Sigmoid colon (tissue), 7 donors: ENCODE measurements around the gene METTL24. TPM values are rescaled to one million over a fixed set of nuclear protein-coding genes. Genes with fewer than 3 reads are reported as not detected.
"Not testable (repeated sequence)": the region's sequence is repeated elsewhere in the genome, so short reads cannot be mapped to it uniquely, and the experiment has no call there.

Experiments used
- DNase-seq: peaks from one replicate; pipeline ENCODE4 v3.0.0-alpha.2; 2019
- H3K27ac ChIP-seq, 4 donors: fragments of 200-600 bp; sonication (generic); one replicate each; pipeline ENCODE4 v1.5.1; 2016 to 2019; ENCODE audit warnings: mild to moderate bottlenecking in 1 of 4
- H3K27me3 ChIP-seq, 3 donors: fragments of 200-600 bp; sonication (generic); one replicate each; pipeline ENCODE4 v1.5.1; 2019; ENCODE audit warnings: mild to moderate bottlenecking in 1 of 3
- H3K36me3 ChIP-seq, 4 donors: fragments of 200-600 bp; sonication (generic); one replicate each; pipeline ENCODE4 v1.5.1; 2016 to 2019
- H3K4me1 ChIP-seq, 4 donors: fragments of 200-600 bp; sonication (generic); one replicate each; pipeline ENCODE4 v1.5.1; 2017 to 2019
- H3K4me3 ChIP-seq, 4 donors: fragments of 200-600 bp; sonication (generic); one replicate each; pipeline ENCODE4 v1.5.1; 2017 to 2019; ENCODE audit warnings: mild to moderate bottlenecking in 2 of 4, moderate library complexity in 1 of 4
- H3K9me3 ChIP-seq, 4 donors: fragments of 200-600 bp in 3 of 4; sonication (generic) in 3 of 4; one replicate each; pipeline versions ENCODE4 v1.5.1 to v1.6.1; 2013 to 2019
- CTCF ChIP-seq, 4 experiments: fragments of 450-650 bp in 3 of 4; fragments of 200-600 bp in 1 of 4; IDR thresholded peaks; one replicate each; pipeline ENCODE4 v1.5.1; 2016 to 2019; ENCODE audit warnings: antibody characterized with exemption in 4 of 4, mild to moderate bottlenecking in 3 of 4, moderate library complexity in 2 of 4
- EP300 ChIP-seq, 4 donors: sonication (generic); formaldehyde crosslinking; IDR thresholded peaks; one replicate each; pipeline ENCODE4 v1.6.1; 2017; ENCODE audit warnings: antibody characterized with exemption in 4 of 4
- POLR2A ChIP-seq, 2 donors: fragments of 450-650 bp; IDR thresholded peaks; one replicate each; pipeline ENCODE4 v1.6.1; 2016; ENCODE audit warnings: antibody characterized with exemption in 2 of 2, mild to moderate bottlenecking in 2 of 2, moderate library complexity in 2 of 2
- POLR2AphosphoS5 ChIP-seq, 4 donors: sonication (generic); formaldehyde crosslinking; IDR thresholded peaks; one replicate each; pipeline ENCODE4 v1.6.1; 2017; ENCODE audit warnings: antibody characterized with exemption in 4 of 4
- WGBS, 2 donors: extraction: QIAGEN DNeasy Blood & Tissue Kit; methylation state at CpG; one replicate each; pipeline ENCODE4 v1.1.7; 2013; 5-methylcytosine and 5-hydroxymethylcytosine counted together
- intact Hi-C: fragments of 100-400 bp; cut with DNase I; formaldehyde crosslinking; loops from one replicate; pipeline ENCODE4 v1.15.1; 2023
- polyA plus RNA-seq, 3 donors: library from polyadenylated mRNA; stranded (reverse); fragments of 200-250 nt; gene quantifications; one replicate each; pipeline ENCODE4 v1.2.3, GENCODE V29; 2013
- total RNA-seq, 4 donors: library from RNA; depleted of rRNA; stranded (reverse); fragments of >200 nt; gene quantifications; one replicate each; pipeline ENCODE4 v1.1.0, GENCODE V29; 2016
- donor health status: healthy with polysubstance abuse.
- donor health status: Bipolar disorder and iron deficiency.
- donor health status: healthy.

METTL24 gene
- total and polyA plus RNA-seq, 7 donors, result 0.76 to 41.3 (median 38.8) TPM; not detected in 2

- TF ChIP-seq POLR2A (IDR thresholded peaks at IDR 0.05) (no peak), EP300 (IDR thresholded peaks at IDR 0.05) (no peak), POLR2AphosphoS5 (IDR thresholded peaks at IDR 0.05) (no peak), CTCF (IDR thresholded peaks at IDR 0.05) (no peak)
- Histone ChIP-seq H3K4me1 (peaks cover 0 to 15% (median 12%) of the 10 kb centered on the region in 4 donors), H3K9me3 (no peaks in the 10 kb centered on the region), H3K36me3 (peaks cover 0 to 15% (median 0%) of the 10 kb centered on the region in 4 donors), H3K27me3 (no peaks in the 10 kb centered on the region), H3K4me3 (no peak overlapping the region), H3K27ac (no peak overlapping the region)
- DNase-seq, result no peak
- 76 to 81% methylated on average over 1 of the region's 1 CpG for WGBS, 2 donors
- intact Hi-C loops, result no loop called here
These were observed 75.7 kb downstream of the METTL24 start for GRCh38 chr6:110282412-110282811.

GRCh38 chr6:110277100-110277665 lies 81.0 kb downstream of the METTL24 start:
- intact Hi-C loops, result no loop called here
- Histone ChIP-seq H3K4me3 (no peak overlapping the region), H3K4me1 (no peaks in the 10 kb centered on the region), H3K9me3 (no peaks in the 10 kb centered on the region), H3K36me3 (no peaks in the 10 kb centered on the region), H3K27me3 (no peaks in the 10 kb centered on the region), H3K27ac (no peak overlapping the region)
- 72 to 78% methylated on average over 7 of the region's 7 CpGs for WGBS, 2 donors
- DNase-seq, result no peak
- TF ChIP-seq POLR2AphosphoS5 (IDR thresholded peaks at IDR 0.05) (no peak), CTCF (IDR thresholded peaks at IDR 0.05) (no peak), POLR2A (IDR thresholded peaks at IDR 0.05) (no peak), EP300 (IDR thresholded peaks at IDR 0.05) (no peak)

- H3K27ac ChIP-seq, intact Hi-C loops, H3K9me3 ChIP-seq, H3K4me3 ChIP-seq, DNase-seq, H3K36me3 ChIP-seq, H3K27me3 ChIP-seq: not testable (repeated sequence)
- peaks cover 0 to 11% (median 5%) of the 10 kb centered on the region in 4 donors for H3K4me1 ChIP-seq
These were observed 85.4 kb downstream of the METTL24 start for GRCh38 chr6:110272781-110273180.

- DNase-seq, result no peak
- peaks cover 0 to 11% (median 5%) of the 10 kb centered on the region in 4 donors for H3K4me1 ChIP-seq
- no peak overlapping the region for H3K27ac ChIP-seq
- TF ChIP-seq POLR2A (IDR thresholded peaks at IDR 0.05) (no peak), CTCF (IDR thresholded peaks at IDR 0.05) (no peak), EP300 (IDR thresholded peaks at IDR 0.05) (no peak), POLR2AphosphoS5 (IDR thresholded peaks at IDR 0.05) (no peak)
- H3K36me3 ChIP-seq, result no peaks in the 10 kb centered on the region
- H3K27me3 ChIP-seq, result no peaks in the 10 kb centered on the region
- no peak overlapping the region for H3K4me3 ChIP-seq
- 91 to 99% methylated on average over 1 of the region's 1 CpG for WGBS, 2 donors
- intact Hi-C loops, result no loop called here
- H3K9me3 ChIP-seq, result no peaks in the 10 kb centered on the region
These were observed 86.5 kb downstream of the METTL24 start for GRCh38 chr6:110271732-110272022.

- no peak for TF ChIP-seq CTCF (IDR thresholded peaks at IDR 0.05)
- no peak for TF ChIP-seq POLR2A (IDR thresholded peaks at IDR 0.05)
- TF ChIP-seq EP300 (IDR thresholded peaks at IDR 0.05), result no peak
- TF ChIP-seq POLR2AphosphoS5 (IDR thresholded peaks at IDR 0.05), result no peak
- Histone ChIP-seq H3K36me3 (peaks cover 0 to 3% (median 0%) of the 10 kb centered on the region in 4 donors), H3K27ac (peak overlapping the region in 1 of 4 donors; percentile 42), H3K4me3 (no peak overlapping the region), H3K27me3 (no peaks in the 10 kb centered on the region), H3K4me1 (peaks cover 0 to 11% (median 5%) of the 10 kb centered on the region in 4 donors), H3K9me3 (no peaks in the 10 kb centered on the region)
- no peak for DNase-seq
- 68 to 77% methylated on average over 4 of the region's 4 CpGs for WGBS, 2 donors
- intact Hi-C loops, result no loop called here
These were observed 88.0 kb downstream of the METTL24 start for GRCh38 chr6:110270165-110270564.
